CD4-positive, alpha-beta T cell treated with Interleukin-17A for 4 hours (primary cell): ENCODE measurements around the gene AMIGO3.
"Not testable (repeated sequence)": the region's sequence is repeated elsewhere in the genome, so short reads cannot be mapped to it uniquely, and the experiment has no call there.

Experiments used
- DNase-seq: peaks from one replicate; pipeline ENCODE4 v3.0.0-alpha.2; 2020; ENCODE audit warnings: mixed read lengths

Gene AMIGO3

DNA sequence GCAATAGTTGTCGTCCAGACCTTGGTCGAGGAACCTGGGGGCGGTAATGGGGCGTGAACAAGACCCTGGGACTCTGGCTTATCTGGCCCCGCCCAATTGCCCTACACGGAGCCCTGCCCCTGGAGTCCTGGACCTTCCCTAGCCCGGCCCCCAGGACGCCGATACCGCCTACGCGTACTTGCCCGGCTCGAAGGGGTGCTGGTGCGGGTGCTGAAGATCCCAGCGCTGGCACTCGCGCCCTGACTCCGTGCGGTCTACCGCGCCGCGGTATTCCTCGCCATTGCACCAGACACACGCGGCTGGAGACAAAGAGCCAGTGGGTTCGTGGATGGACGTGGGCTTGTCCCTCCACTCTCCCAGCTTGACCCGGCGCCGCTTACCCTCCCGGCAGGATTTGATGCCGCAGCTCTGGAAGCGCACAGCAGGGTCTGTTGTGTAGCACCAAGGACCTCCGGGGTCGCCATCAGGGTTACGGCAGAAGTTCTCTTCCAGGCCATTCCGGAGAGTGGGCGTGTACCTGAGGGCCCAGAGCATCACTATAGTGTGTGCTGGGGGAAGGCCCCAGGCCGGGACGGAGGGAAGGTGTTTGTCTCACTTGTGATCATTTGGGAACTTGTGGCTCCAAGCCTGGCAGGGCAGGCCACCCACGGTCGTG, 32.6 kb downstream of the AMIGO3 start:
- peak; percentile 49 for DNase-seq

DNA sequence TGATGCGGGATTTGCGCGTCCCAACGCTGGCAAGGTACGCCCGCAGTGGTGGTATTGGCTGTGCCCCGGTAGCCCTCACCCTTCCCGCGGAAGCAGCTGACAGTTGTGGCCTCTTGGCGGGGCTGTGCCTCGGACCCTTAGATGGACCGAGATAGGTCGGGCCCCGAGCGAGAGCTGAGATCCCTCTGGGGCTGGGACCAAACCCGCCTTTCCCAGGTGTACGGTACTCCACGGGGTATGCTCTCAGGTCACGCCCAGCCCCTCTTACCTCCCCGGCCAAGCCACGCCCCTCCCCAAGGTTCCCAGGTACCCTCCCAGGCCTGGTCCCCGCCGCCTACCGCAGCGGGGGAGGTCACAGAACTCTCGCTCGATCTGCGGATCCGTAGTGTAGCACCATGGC, 33.1 kb downstream of the AMIGO3 start:
- DNase-seq, result peak; percentile 65

DNA sequence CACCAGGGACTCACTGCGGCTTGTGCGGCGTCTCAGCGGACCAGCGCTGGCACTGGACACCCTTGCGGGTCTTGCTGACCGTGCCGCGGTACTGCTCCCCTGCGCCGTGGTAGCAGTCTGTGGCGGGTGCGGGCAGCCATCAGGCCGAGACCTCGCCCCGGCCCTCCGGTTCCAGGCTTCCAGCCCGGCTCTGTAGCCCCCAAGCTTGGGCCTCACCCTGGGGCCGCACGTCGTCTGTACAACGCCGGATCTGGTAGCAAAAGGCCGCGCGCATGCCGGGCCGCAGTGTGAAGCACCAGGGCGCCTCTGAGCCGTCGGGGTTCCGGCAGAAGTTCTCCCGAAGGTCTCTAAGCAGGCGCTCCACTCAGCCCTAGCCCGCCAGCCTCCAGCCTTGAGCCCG, 33.6 kb downstream of the AMIGO3 start:
- DNase-seq, result not testable (repeated sequence)

DNA sequence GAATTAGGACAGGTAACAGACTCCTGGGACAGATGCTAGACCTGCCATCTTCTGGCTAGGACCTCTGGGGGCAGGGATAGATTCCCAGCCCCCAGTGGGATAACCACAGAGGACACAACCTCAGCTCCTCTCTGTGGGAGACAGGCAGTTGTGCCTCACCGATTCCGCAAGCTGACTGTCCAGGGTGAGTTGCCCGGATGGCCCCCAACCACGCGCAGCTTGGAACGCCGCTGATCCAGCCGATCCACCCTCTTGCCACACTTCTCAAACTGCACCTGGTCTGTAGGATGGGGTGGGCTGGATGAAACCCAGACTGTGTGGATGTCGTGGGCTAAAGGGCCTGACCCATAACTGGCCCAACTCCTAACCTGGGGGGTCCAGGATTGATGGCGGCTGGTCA, 34.4 kb downstream of the AMIGO3 start:
- not testable (repeated sequence) for DNase-seq

DNA sequence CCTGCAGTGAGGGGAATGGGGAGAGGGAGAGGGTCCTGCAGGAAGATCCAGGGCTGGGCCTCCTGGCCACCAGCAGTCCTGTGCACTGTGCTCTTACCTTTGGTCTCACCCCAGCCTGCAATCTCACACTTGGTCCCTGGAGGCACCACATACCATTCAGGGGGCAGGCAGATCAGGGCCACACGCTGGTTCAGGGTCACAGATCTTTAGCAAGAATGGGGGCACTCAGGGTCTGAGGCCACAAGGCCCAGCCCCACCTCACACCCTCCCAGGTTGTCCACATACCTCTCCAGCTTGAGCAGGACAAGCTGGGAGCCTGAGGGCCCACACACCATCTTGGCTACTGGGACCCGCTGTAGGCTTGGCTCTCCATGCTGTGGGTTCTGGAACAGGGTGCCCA, 35.0 kb downstream of the AMIGO3 start:
- not testable (repeated sequence) for DNase-seq

DNA sequence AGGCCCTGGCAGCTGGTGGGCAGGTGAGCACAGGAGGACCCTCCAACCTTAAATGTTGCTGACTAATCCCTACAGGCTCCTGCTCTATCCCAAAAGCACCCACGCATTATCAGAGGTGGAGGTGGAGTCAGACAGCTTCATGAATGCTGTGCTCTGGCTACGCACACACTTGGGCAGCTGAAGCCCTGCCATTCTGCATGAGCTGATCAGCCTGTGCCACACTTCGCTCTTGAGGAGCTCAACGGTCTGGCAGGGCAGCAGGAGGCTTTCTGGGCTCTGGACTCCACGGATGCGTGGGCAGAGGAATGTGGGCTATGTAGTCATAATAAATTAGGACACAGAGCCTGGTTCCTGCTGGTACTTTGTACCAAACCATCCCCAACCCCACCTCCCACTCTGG, 36.3 kb downstream of the AMIGO3 start:
- DNase-seq, result no peak

DNA sequence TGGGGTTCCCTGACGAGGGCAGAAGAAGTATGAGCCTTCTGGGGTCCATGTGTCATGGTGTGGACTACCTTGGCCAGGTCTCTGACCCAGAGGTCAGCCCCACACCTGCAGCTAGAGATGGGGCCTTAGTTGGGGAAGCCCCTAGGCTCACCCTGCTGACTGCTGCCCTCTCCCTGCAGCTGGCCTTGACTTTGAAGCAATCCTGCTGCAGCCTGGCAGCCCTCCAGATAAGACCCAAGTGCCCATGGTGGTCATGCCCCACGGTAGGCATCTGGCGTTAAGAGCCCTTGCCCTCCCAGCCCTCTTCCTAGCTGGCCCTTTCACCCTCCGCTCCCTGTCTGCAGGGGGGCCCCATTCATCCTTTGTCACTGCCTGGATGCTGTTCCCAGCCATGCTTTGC, 37.9 kb downstream of the AMIGO3 start:
- no peak for DNase-seq

DNA sequence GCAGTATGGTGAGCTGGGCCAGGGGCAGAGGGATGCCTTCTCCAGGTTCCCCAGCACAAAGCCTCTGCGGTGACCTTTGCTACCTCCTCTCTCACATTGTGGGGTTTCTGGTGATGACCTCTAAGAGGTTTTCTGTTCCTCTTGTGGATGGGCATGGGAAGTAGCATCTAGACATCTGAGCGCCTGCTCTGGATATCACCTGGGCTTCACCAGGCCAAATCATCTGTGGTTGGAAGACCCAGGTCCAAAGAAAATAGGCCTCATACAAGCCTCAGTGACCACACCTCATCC, 38.3 kb downstream of the AMIGO3 start:
- DNase-seq, result no peak

DNA sequence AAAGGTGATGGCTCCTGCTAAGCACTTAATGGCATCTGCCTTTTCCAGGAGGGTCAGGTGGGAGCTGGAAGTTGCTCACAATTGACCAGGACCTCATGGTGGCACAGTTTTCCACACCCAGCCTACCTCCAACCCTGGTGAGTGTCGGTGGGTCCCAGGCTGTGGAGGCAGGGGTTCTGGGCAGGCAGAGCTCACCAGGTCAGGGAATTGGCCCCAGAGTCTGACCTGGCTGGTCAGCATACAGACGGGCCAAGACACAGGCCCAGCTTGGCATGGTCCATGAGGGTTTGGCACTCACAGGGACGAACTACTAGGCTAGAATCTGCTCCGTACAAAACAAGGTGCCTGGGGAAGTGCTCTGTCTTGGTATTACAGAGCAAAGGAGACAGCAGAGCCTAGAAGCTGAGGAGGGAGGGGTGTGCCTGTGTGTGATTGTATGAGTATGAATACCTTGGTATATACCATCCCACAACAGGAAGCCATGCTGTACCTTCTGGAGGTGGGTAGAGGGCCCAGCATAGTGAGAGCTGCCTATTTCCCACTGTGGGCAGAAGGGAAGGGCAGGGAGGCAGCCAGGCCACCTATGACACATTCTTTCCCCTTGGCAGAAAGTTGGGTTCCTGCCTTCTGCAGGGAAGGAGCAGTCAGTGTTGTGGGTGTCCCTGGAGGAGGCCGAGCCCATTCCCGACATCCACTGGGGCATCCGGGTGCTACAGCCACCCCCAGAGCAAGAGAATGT, 38.8 kb downstream of the AMIGO3 start:
- no peak for DNase-seq

DNA sequence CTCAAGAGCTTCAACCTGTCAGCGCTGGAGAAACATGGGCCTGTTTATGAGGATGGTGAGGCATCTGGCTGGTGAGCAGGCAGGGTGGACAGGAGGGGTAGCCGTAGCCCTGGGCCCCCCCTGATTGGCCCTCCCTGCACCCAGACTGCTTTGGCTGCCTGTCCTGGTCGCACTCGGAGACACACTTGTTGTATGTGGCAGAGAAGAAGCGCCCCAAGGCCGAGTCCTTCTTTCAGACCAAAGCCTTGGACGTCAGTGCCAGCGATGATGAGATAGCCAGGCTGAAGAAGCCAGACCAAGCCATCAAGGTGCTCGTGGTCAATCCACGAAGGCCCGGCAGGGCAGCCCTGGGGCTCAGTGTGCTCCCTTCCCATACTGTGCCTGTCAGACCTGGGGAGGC, 43.6 kb downstream of the AMIGO3 start:
- no peak for DNase-seq

DNA sequence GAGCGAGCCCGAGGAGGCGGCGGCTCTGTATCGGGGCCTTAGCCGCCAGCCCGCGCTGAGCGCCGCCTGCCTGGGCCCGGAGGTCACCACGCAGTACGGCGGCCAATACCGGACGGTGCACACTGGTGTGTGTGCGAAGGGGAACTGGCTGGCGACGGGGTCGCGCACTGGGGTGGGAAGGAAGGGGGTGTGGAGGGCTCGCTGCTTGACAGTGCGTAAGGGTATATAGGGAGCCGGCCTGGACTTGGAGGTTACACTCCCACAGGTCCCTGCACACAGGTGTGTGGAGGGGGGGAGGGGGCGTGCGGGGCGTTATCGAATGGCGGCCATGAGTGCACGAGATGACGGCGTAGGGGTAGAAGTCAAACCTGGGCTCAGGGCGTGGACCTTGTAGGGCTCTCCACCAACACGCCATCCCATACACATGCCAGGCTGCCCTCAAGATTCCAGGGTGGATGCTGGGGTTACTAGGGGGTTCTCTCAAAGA, 44.9 kb downstream of the AMIGO3 start:
- no peak for DNase-seq

DNA sequence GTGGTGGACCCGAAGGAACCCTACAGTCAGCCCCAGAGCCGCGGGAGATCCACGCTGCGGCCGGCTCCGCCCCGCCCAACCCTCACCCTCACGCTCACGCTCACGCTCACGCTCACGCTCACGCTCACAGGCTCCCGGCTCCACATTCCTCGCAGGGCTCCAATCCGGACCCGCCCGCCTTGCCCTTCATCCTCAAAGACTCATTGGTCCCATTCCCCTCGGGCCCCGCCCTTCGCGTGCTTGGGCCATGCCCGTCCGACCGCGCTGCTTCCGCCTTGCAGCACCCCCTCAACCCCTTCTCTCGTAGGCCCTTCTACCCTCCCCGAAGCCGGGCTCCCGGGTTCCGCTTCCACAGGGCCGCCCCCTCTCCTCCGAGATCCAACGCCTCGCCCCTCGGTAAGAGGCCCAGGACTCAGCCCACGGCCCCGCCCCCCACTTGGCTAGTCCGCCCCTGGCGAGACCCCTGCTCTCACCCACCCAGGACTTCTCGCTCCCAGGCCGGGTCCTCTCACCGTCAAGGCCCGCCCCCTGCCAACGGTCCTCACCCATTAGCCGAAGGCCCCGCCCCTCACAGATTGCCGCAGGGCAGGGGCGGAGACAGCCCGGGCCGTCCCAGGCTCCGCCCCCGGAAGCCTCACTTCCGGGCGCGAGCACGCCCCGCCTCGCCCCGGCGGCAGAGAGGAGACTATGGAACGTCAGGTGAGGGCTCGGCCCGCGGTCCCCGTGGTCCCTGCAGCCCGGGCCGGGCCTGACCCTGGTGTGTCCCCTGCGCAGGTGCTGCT, 45.6 kb downstream of the AMIGO3 start, which contains the start of gene APEH:
APEH (plus strand) TSS at position 637 of the 782 bp plus-strand sequence; CDS start at position 688, 51 bp downstream.
- DNase-seq, result peak; percentile 98

DNA sequence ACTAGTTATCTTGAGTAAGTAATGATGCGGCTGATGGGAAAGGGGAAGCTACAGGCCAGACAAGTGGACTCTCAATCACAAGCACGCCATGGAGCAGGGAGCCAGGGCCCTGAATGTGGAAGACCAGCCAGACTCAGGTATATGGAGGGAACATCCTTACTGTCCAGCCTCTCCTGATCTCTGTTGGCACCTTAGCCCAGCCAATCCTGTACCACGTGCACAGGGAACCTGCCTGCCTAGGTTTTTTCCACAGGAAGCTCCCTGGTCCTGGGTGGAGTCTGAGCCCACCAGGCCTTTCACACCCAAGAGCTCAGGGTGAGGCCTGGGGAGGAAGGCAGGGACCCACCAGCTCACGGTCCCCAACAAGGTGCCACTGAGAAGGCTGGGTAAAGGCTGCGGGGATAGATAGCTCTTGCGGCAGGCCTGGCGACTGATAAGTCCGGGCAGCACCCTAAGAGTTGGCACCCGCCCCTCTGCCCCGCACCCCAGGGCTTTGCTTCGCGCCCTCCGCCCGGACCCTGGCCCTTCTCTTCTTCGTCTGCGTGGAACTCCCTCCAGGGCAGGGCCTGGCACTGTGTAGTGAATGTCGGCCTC, 46.3 kb downstream of the AMIGO3 start:
- no peak for DNase-seq

DNA sequence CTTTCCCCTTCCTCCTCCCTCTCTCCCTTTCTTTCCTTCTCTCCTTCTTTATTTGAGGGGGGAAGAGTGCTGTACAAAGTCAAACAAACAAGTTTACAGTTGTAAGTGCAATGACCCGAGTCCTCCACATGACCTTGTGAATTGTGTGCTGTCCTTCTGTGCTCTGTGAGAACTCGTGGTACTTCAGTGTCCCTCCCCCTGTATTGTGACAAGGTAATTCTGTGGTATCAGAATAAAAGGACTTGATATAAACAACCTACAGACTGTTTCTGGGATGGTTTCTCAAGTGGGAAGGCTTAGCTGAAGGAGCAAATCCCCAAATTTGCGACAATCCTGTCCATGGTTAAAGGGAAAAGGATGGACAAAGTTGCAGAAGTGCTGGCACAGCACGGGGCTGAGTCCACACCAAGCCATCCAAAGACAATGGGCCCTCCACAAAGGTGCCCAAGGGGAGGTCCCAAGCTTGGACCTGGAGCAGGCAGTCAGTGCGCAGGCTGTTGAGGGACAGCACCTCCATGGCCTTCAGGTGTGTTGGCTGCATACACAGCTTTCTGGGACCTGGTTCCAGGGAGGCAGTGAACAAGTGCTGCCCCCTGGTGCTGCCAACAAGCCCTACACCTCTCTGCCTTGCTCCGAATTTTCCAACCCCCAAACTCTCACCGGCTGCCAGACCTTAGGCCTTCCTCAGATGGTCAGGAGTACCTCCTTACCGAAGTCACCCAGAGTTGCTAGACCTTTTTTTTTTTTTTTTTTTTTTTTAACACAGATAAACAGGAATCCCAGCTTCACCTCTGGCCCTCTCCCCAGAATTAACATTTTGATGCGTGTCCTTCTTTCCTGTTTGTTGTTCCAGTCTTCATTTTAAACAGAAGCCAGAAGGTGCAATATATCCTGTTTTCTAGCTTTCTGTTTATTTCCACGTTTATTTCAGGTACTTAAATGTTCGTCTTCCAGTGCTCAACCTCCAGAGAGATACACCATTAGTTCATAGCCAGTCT, 47.9 kb downstream of the AMIGO3 start:
- DNase-seq, result peak; percentile 80

DNA sequence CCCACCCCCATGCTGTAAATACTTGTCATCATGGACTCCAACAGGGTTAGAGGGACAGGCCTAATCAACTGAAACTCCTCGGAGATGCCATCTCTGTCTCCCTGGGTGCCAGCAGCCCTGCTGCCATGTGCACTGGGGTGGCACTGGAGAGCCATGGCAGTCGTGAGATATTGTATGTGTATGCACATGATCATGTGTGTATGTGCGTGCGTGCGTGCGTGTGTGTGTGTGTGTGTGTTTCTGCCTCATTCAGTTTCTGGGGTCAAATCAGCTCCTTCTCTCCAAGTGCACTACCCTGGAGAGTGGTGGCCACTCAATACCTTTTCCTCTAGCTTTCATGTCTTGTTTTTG, 48.6 kb downstream of the AMIGO3 start:
- DNase-seq, result no peak

DNA sequence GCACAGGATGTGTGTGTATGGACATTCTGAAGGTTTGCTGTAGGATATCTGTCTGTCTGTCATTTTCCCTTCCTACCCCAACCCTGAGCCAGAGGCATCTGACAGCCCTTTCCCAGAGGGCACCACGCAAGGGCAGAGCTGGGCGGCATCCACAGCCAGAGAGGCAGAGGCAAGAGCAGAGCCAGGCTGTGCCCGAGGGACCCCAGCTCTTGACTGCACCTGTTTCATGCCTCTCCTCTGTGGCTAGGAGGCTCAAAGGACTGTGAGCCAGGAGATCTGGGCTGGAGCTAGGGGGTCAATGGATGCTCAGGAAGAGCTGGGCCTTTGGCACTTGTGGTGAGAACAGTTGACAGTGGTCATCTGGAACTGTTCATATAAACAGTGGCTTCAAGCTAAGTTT, 50.1 kb downstream of the AMIGO3 start:
- DNase-seq, result no peak

DNA sequence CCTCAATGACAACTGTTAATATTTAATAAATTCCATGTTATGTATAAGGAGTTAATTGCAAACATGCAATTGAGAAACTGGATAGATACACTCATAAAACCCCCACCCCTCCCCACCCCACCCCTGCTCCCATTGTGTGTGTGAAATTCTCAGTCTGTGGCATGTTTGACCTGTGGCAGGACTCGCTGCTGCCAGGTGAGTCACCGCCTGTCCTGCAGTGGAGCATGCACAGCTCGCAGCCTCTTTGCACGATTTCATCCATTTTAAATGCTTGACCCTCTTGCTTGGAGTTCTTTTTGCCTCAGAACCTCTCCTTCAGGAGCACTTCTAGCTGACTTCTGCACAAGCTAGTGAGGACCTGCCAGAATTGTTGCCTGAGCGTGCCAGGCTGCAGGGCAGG, 50.6 kb downstream of the AMIGO3 start:
- DNase-seq, result no peak

DNA sequence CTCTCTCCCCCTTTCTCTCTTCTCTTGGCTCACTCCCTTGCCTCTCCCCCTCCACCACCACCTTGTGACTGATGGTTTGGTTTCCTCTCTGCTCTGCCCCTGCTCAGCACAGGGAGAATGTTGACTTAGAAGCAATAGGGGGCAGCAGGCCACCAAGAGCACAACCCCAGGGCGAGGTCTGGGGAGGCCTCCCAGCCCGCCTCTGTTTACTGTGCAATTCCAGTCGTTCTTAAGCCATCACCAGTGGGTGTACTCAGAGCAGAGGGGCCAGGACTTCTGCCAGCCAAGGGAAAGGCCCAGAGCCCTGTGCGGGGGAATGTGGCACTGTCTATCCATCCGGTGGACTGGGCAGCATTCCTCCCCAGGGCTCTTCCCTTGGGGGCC, 51.1 kb downstream of the AMIGO3 start:
- DNase-seq, result no peak

DNA sequence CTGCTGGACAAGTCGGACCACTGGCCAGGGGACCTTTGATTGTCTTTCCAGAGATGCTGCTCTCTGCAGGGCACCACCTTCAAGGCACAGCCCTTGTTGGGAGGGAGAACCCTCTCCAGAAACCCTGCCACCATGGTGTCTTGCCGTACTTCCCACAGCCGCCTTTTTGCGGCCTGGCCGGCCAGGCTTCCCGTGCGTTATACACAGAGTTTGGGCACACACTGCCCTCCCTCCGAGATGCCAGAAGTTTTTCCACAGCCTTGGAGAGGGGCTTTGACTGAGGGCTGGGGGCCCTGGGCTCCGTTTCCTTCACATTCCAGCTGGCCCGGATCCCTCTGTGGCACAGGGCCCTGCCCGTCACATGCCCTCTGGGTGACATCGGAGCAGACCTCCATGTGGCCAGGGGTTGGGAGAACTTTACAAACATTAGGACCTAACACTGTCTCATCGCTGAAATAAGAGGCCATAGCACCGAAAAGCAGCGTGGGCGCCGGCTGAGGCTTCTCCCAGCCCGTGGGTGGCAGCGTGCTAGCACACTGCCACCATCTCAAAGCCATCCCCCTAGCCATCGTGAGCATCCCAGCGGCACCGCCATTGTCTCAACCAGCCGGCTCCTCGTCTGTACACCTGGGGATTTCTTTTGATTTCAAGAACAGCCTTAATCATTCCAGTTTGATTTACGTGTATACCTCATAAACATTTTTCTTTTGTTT, 51.6 kb downstream of the AMIGO3 start:
- DNase-seq, result no peak
